Measurements from ENCODE around the gene SF3B5.

SF3B5 gene

DNA sequence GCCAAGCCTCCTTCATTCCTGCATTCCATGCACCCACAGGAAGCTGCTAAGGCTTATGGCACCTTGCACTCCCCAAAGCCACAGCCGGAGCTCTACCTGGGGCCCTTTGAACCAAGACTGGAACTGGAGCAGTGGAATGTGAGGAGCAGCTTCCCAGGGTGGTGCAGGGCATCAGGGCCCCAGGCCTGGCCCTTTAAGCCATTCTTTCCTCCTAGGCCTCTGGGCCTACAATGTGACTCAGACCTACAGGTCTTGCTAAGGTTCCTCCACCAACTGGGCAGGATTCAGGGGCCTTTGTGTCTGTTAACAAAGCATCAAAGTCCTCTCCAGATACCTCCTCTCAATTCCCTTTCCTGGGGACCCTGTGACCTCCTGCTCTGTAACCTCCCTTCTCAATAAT, 36.2 kb downstream of the SF3B5 start:
- TF ChIP-seq, protein P1, sequence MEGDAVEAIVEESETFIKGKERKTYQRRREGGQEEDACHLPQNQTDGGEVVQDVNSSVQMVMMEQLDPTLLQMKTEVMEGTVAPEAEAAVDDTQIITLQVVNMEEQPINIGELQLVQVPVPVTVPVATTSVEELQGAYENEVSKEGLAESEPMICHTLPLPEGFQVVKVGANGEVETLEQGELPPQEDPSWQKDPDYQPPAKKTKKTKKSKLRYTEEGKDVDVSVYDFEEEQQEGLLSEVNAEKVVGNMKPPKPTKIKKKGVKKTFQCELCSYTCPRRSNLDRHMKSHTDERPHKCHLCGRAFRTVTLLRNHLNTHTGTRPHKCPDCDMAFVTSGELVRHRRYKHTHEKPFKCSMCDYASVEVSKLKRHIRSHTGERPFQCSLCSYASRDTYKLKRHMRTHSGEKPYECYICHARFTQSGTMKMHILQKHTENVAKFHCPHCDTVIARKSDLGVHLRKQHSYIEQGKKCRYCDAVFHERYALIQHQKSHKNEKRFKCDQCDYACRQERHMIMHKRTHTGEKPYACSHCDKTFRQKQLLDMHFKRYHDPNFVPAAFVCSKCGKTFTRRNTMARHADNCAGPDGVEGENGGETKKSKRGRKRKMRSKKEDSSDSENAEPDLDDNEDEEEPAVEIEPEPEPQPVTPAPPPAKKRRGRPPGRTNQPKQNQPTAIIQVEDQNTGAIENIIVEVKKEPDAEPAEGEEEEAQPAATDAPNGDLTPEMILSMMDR (IDR thresholded peaks at IDR 0.05; ENCODE audit: poor library complexity, severe bottlenecking): no peak
- peaks cover 2% of the 10 kb centered on the region for H3K9me3 ChIP-seq (ENCODE audit: severe bottlenecking)
- H3K4me3 ChIP-seq (ENCODE audit: severe bottlenecking): no peak overlapping the region
- no peaks in the 10 kb centered on the region for H3K4me1 ChIP-seq (ENCODE audit: insufficient read depth, poor library complexity, severe bottlenecking)
- peaks cover 16% of the 10 kb centered on the region for H3K27me3 ChIP-seq (ENCODE audit: insufficient read depth, poor library complexity, severe bottlenecking)
- DNase-seq (ENCODE audit: low spot score): no peak
- ATAC-seq (ENCODE audit: low read depth): no peak
- no peak overlapping the region for H3K27ac ChIP-seq (ENCODE audit: poor library complexity, severe bottlenecking)
- no peaks in the 10 kb centered on the region for H3K36me3 ChIP-seq (ENCODE audit: low read depth)

DNA sequence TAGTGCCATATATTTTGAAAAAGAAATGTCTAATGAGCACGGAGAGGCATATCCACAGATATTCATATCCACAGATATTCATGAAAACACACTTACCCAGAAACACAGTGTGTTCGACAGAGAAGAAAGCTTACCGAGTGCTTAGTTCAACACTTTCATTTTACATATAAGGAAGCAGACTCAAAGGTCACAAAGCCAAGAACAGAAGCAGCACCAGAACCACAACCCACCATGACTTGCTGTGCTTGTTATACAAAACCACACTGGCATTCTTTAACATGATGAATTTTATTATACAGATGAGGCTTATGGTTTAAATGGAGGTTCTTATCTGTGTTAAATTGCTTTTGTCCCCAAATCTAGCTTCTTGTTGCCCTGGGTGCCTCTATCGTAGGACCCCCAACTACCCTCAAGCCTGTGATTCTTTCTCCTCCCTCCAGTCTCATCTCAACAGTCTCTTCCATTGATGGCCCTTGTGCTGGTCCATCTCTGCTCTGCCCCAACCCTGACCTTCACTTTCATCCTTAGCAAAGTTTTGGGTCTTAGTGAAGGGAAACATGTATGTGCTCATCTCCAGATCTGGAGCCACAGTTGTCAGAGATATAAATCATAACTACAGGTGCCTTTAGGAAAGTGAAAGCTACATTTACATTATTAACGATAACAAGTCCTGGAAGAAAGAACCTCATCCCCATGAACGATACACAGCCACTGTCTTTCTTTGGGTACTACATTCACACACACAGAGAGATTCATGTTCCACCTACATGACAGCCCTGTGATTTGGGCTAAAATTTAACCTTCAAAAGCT, 40.0 kb downstream of the SF3B5 start:
- DNase-seq (ENCODE audit: low spot score) (no peak), ATAC-seq (ENCODE audit: low read depth) (no peak)
- TF ChIP-seq, protein P1 (IDR thresholded peaks at IDR 0.05; ENCODE audit: poor library complexity, severe bottlenecking): no peak

DNA sequence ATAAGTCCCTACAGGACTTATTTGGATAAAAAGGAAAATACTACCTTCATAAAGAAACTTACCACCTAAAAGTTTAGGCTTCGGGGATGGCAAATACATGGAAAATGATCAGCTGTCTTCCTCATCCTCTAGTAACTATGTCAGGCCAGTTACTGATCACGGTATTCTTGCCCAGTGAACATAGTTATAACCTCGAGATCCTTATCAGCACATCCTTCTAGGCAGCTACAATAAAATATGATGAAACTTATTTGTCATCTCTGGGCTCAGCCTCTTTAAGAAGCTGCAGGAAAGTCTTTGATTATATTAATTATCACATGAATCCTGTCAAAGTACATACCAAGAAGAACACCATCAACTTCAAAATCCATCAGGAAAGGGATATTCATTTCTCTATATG, 41.8 kb downstream of the SF3B5 start:
- no peak overlapping the region for H3K27ac ChIP-seq (ENCODE audit: poor library complexity, severe bottlenecking)
- DNase-seq (ENCODE audit: low spot score) (no peak), ATAC-seq (ENCODE audit: low read depth) (no peak)
- H3K9me3 ChIP-seq (ENCODE audit: severe bottlenecking): peaks cover 3% of the 10 kb centered on the region
- H3K36me3 ChIP-seq (ENCODE audit: low read depth): no peaks in the 10 kb centered on the region
- H3K4me3 ChIP-seq (ENCODE audit: severe bottlenecking): no peak overlapping the region
- TF ChIP-seq, protein P1 (IDR thresholded peaks at IDR 0.05; ENCODE audit: poor library complexity, severe bottlenecking): no peak
- H3K27me3 ChIP-seq (ENCODE audit: insufficient read depth, poor library complexity, severe bottlenecking): no peaks in the 10 kb centered on the region
- H3K4me1 ChIP-seq (ENCODE audit: insufficient read depth, poor library complexity, severe bottlenecking): no peaks in the 10 kb centered on the region

More for the DNA sequence above, 40.0 kb downstream of the SF3B5 start:
- Histone ChIP-seq H3K4me1 (ENCODE audit: insufficient read depth, poor library complexity, severe bottlenecking) (no peaks in the 10 kb centered on the region), H3K36me3 (ENCODE audit: low read depth) (no peaks in the 10 kb centered on the region), H3K27ac (ENCODE audit: poor library complexity, severe bottlenecking) (no peak overlapping the region), H3K9me3 (ENCODE audit: severe bottlenecking) (peaks cover 3% of the 10 kb centered on the region), H3K27me3 (ENCODE audit: insufficient read depth, poor library complexity, severe bottlenecking) (no peaks in the 10 kb centered on the region), H3K4me3 (ENCODE audit: severe bottlenecking) (no peak overlapping the region)

DNA sequence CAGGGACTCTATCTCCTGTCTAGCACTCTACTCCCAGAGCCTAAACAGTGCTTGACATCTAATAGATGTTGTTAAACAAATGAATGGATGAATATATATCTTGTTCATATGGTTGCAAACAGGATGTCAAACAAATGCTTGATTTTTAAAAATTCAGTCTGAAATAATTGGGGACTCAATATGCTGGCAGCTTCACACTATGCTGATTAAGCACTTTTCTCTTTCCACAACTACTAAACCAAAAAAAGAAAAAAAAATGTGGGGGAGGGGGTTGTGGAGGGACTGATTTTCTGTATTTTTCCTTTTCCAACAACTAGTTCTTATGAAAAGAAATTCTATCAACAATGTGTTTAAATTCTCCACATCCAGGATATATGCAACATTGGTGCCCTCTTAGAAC, 42.9 kb downstream of the SF3B5 start:
- TF ChIP-seq, protein P1 (IDR thresholded peaks at IDR 0.05; ENCODE audit: poor library complexity, severe bottlenecking): no peak
- Histone ChIP-seq H3K36me3 (ENCODE audit: low read depth) (no peaks in the 10 kb centered on the region), H3K27me3 (ENCODE audit: insufficient read depth, poor library complexity, severe bottlenecking) (no peaks in the 10 kb centered on the region), H3K4me1 (ENCODE audit: insufficient read depth, poor library complexity, severe bottlenecking) (no peaks in the 10 kb centered on the region), H3K4me3 (ENCODE audit: severe bottlenecking) (no peak overlapping the region), H3K27ac (ENCODE audit: poor library complexity, severe bottlenecking) (no peak overlapping the region), H3K9me3 (ENCODE audit: severe bottlenecking) (peaks cover 3% of the 10 kb centered on the region)
- no peak for DNase-seq (ENCODE audit: low spot score)
- no peak for ATAC-seq (ENCODE audit: low read depth)

DNA sequence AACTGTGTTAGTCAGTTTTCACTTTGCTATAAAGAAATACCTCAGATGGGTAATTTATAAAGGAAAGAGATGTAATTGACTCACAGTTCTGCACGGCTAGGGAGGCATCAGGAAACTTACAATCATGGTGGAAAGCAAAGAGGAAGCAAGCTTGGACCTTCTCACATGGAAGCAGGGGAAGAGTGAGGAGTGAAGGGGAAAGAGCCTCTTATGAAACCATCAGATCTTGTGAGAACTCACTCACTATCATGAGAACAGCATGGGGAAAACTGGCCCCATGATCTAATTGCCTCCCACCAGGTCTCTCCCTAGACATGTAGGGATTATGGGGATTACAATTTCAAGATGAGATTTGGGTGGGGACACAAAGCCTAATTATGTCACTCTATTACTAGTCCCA, 46.0 kb downstream of the SF3B5 start:
- DNase-seq (ENCODE audit: low spot score) (no peak), ATAC-seq (ENCODE audit: low read depth) (no peak)
- TF ChIP-seq, protein P1 (IDR thresholded peaks at IDR 0.05; ENCODE audit: poor library complexity, severe bottlenecking): no peak
- Histone ChIP-seq H3K36me3 (ENCODE audit: low read depth) (no peaks in the 10 kb centered on the region), H3K27ac (ENCODE audit: poor library complexity, severe bottlenecking) (no peak overlapping the region), H3K27me3 (ENCODE audit: insufficient read depth, poor library complexity, severe bottlenecking) (no peaks in the 10 kb centered on the region), H3K4me1 (ENCODE audit: insufficient read depth, poor library complexity, severe bottlenecking) (no peaks in the 10 kb centered on the region), H3K9me3 (ENCODE audit: severe bottlenecking) (peaks cover 3% of the 10 kb centered on the region), H3K4me3 (ENCODE audit: severe bottlenecking) (no peak overlapping the region)
